NB4 (cell line): Measurements from ENCODE around the gene DBF4B.
"Not testable (repeated sequence)": the region's sequence is repeated elsewhere in the genome, so short reads cannot be mapped to it uniquely, and the experiment has no call there.

Experiments
- DNase-seq: peaks from one replicate; pipeline ENCODE4 v3.0.0; 2010; ENCODE audit warnings: low read depth
- H3K4me3 ChIP-seq: one replicate; pipeline ENCODE4 v1.5.1; 2011; ENCODE audit warnings: mild to moderate bottlenecking, low read depth, low read length, moderate library complexity
- MYC ChIP-seq: IDR thresholded peaks from 2 replicates; pipeline ENCODE4 v1.6.1; 2011; ENCODE audit warnings: low read depth, low read length
- POLR2A ChIP-seq: IDR thresholded peaks from 2 replicates; pipeline ENCODE4 v1.6.1; 2011; ENCODE audit warnings: mild to moderate bottlenecking; ENCODE audit not compliant: insufficient read length; ENCODE audit errors: extremely low read depth
- TF ChIP-seq, protein P1 (sequence below): IDR thresholded peaks from one replicate; pipeline ENCODE4 v1.5.1; 2012; ENCODE audit warnings: low read depth, low read length
- TF ChIP-seq, protein P2 (sequence below): IDR thresholded peaks from 2 replicates; pipeline ENCODE4 v1.6.1; 2011; ENCODE audit warnings: low read depth, low read length

Gene DBF4B

DNA sequence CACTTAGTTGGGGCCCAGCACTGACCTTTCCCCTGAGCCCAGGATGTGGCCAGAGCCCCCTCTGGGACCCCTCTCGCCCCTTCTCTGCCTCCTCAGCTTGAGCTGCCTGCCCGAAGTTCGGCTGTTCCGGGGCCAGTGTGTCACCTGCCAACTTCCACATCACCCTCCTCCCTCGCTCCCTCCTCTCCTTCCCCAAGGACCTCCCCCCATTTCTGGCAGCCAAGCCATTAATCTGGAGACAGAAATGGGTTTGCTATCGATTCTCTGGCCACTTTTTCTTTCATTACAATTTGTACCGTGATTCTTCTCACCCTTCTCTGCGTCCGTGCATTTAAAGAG is 41.5 kb downstream of the DBF4B start:
- no peak overlapping the region for H3K4me3 ChIP-seq
- no peak for TF ChIP-seq POLR2A
- TF ChIP-seq, protein P1, sequence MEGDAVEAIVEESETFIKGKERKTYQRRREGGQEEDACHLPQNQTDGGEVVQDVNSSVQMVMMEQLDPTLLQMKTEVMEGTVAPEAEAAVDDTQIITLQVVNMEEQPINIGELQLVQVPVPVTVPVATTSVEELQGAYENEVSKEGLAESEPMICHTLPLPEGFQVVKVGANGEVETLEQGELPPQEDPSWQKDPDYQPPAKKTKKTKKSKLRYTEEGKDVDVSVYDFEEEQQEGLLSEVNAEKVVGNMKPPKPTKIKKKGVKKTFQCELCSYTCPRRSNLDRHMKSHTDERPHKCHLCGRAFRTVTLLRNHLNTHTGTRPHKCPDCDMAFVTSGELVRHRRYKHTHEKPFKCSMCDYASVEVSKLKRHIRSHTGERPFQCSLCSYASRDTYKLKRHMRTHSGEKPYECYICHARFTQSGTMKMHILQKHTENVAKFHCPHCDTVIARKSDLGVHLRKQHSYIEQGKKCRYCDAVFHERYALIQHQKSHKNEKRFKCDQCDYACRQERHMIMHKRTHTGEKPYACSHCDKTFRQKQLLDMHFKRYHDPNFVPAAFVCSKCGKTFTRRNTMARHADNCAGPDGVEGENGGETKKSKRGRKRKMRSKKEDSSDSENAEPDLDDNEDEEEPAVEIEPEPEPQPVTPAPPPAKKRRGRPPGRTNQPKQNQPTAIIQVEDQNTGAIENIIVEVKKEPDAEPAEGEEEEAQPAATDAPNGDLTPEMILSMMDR: no peak
- TF ChIP-seq, protein P2, sequence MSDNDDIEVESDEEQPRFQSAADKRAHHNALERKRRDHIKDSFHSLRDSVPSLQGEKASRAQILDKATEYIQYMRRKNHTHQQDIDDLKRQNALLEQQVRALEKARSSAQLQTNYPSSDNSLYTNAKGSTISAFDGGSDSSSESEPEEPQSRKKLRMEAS: no peak
- TF ChIP-seq MYC: no peak

DNA sequence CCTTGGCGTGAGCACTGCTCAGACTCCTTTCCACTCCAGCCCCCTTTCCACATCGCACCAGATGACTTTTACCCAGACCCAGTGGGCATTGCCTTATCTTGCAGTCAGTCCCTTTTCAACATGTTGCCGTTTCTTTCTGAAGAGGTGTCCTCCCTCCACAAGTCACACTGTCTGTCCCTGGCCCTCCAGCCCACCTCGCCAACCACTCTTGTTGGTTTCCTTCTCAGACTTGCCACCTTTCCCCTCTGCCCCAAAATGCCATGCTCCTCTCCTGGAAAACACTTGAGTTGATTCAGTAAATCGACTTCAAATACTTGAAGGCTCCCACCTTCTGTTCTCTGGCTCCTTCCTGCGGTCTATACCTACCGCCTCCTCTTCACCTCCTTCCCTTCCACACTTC is 42.9 kb downstream of the DBF4B start:
- H3K4me3 ChIP-seq: no peak overlapping the region
- DNase-seq: no peak
- TF ChIP-seq POLR2A (no peak), MYC (no peak)
- TF ChIP-seq, protein P1: no peak
- TF ChIP-seq, protein P2: no peak

More for the DNA sequence above, 41.5 kb downstream of the DBF4B start:
- DNase-seq: no peak

DNA sequence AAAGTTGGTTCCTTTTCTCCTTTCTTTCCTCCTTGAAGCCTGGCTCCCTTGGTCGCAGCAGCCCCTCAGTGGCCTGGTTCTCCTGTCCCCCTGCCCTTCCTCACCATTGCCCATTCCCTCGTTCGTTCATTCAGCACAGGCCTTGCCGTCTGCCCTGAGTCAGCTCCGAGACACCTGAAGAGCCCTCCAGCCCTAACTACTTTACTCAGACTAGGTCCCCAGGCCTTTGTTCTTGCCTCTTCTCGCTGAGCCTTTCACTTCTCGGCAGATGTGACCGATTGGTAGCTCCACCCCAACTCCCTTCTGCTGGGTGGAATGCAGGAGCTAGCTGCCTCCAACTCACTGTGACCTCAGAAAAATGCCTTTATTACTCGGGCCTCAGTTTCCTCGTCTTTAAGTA is 43.3 kb downstream of the DBF4B start:
- H3K4me3 ChIP-seq: no peak overlapping the region
- TF ChIP-seq POLR2A: no peak
- TF ChIP-seq, protein P2: no peak
- TF ChIP-seq MYC: no peak
- TF ChIP-seq, protein P1: no peak
- no peak for DNase-seq

DNA sequence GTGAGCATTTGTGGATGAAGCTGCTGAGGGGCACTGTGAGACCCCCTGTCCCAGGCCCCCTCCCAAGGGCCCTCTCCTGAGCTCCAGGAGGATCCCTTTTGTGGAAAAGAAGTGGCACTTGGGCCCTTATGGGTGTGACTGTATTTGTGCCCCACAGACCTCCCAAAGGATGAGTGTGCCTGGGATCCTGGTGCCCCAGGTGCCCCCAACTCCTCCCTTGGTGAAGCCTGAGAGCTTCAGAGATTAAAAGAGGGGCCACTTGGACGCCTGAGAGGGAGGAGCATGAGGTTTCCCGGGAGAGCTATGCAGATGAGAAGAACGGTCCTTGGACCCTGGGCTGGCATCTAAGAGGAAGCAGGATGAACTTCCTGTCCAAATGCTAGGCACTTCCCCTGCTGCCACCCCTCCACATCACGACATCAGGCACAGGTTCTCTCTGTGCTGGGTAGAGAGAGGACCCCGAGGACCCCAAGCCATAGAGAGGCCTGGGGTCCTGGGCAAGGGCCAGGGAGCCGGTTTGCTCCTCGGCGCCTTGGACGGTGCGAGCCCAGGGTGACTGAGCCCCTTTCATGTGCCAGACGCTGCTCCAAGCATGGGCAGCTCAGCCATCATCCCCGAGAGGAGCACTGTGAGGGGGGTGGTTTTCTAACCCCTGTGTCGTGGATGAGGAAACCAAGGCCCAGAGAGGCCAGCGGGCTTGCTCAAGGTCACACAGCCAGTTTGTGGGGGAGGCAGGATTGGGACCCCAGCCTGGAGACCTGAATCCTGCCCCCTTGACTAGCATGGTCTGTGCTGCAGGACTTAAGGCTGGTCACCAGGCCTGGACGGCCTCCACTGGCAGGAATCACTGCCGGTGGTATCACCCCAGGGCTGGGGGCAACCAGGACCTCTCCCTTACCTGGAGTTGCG is 44.7 kb downstream of the DBF4B start:
- no peak overlapping the region for H3K4me3 ChIP-seq
- TF ChIP-seq POLR2A (no peak), MYC (no peak)
- TF ChIP-seq, protein P2: no peak
- TF ChIP-seq, protein P1: no peak
- no peak for DNase-seq

DNA sequence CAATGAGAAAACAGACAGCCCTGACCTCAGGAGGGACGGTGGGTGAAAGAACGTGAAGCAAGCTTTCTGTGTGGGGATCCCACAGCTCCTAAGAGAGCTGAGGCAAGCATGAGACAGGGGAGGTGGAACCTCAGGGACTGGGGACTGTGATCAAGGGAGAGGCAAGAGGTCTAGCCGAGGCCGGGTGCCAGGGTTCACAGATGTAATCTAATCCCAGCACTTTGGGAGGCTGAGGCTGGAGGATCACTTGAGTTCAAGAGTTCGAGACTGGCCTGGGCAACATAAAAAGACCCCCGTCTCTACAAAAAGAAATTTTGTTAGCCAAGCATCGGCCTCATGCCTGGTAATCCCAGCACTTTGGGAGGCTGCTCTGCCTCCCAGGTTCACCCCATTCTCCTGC is 45.8 kb downstream of the DBF4B start:
- DNase-seq: no peak
- TF ChIP-seq, protein P2: no peak
- TF ChIP-seq, protein P1: no peak
- TF ChIP-seq POLR2A: no peak
- no peak for TF ChIP-seq MYC
- H3K4me3 ChIP-seq: no peak overlapping the region

DNA sequence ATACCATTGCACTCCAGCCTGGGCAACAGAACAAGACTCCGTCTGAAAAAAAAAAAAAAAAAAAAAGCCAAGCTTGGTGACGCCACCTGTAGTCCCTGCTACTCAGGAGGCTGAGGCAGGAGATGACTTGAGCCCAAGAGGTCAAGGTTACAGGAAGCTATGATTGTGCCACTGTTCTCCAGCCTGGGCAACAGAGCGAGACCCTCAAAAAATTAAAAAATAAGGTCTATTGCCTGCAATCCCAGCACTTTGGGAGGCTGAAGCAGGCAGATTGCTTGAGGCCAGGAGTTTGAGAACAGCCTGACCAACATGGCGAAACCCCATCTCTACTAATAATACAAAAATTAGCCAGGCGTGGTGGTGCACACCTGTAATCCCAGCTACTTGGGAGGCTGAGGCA is 46.7 kb downstream of the DBF4B start:
- DNase-seq, H3K4me3 ChIP-seq: not testable (repeated sequence)
